IMR-90 (cell line): ENCODE results near the gene HDGFL3. TPM values are rescaled to one million over a fixed set of nuclear protein-coding genes. Genes with fewer than 3 reads are reported as not detected.

Source experiments
- ATAC-seq: fragments of 200-7000 bp; cut with Tn5 transposase; 2 replicates; pipeline ENCODE4 v1.9.1; 2020; ENCODE audit warnings: low read depth, mild to moderate bottlenecking, moderate library complexity
- BruUV-seq: library from RNA; stranded (reverse); fragments of 400-500 nt; replicated peaks from 2 replicates; lab custom pipeline; 2021; lab: Mats Ljungman, UMichigan
- CTCF ChIA-PET: fragments of 300-600 bp; formaldehyde crosslinking; extraction: SDS; loops from one replicate; lab custom pipeline; 2021; ENCODE audit warnings: antibody characterized with exemption; lab: Yijun Ruan, JAX
- POLR2A ChIA-PET: fragments of 300-600 bp; sonication (Branson Sonifier 250); formaldehyde crosslinking; loops from one replicate; lab custom pipeline; 2022; ENCODE audit warnings: antibody characterized with exemption; ENCODE audit not compliant: unreplicated experiment; lab: Charles Lee
- DNase-seq: peaks from one replicate; pipeline ENCODE4 v3.0.0; 2013
- H2AFZ ChIP-seq: replicated peaks from 2 replicates; pipeline ENCODE3; 2013; ENCODE audit warnings: low read length, mild to moderate bottlenecking; ENCODE audit not compliant: poor library complexity
- H2AK5ac ChIP-seq: 2 replicates; pipeline ENCODE4 v1.6.1; 2013; ENCODE audit warnings: low read depth, low read length, inconsistent platforms
- H2AK9ac ChIP-seq: replicated peaks from 2 replicates; pipeline ENCODE3; 2013; ENCODE audit warnings: mild to moderate bottlenecking, low read depth, low read length, moderate library complexity; ENCODE audit not compliant: poor library complexity
- H2BK120ac ChIP-seq: 2 replicates; pipeline ENCODE4 v1.6.1; 2013; ENCODE audit warnings: low read depth, low read length, inconsistent platforms
- H2BK15ac ChIP-seq: 3 replicates; pipeline ENCODE4 v1.6.1; 2013; ENCODE audit warnings: low read depth, low read length, inconsistent platforms
- H2BK20ac ChIP-seq: 2 replicates; pipeline ENCODE4 v1.6.1; 2013; ENCODE audit warnings: low read depth, mild to moderate bottlenecking, inconsistent platforms, low read length, moderate library complexity
- H2BK5ac ChIP-seq: 2 replicates; pipeline ENCODE4 v1.6.1; 2013; ENCODE audit warnings: mild to moderate bottlenecking, low read depth, low read length, inconsistent platforms; ENCODE audit not compliant: poor library complexity, severe bottlenecking
- H3K14ac ChIP-seq: replicated peaks from 2 replicates; pipeline ENCODE4 v1.6.1; 2013; ENCODE audit warnings: low read depth, low read length, inconsistent platforms
- H3K18ac ChIP-seq: 2 replicates; pipeline ENCODE4 v1.6.1; 2013; ENCODE audit warnings: low read depth, low read length, control low read depth
- H3K23ac ChIP-seq: 2 replicates; pipeline ENCODE4 v1.6.1; 2013; ENCODE audit warnings: low read depth, low read length, inconsistent platforms
- H3K27ac ChIP-seq: 2 replicates; pipeline ENCODE4 v1.5.1; 2013; ENCODE audit warnings: mild to moderate bottlenecking, control low read depth, low read length; ENCODE audit not compliant: insufficient read depth
- H3K27me3 ChIP-seq: 2 replicates; pipeline ENCODE4 v1.6.1; 2013; ENCODE audit warnings: low read length; ENCODE audit not compliant: control insufficient read depth, insufficient read depth
- H3K36me3 ChIP-seq: 2 replicates; pipeline ENCODE4 v1.6.1; 2013; ENCODE audit warnings: low read length, mixed read lengths; ENCODE audit not compliant: control insufficient read depth, insufficient read depth
- H3K4ac ChIP-seq: 2 replicates; pipeline ENCODE4 v1.6.1; 2013; ENCODE audit warnings: low read depth, low read length, inconsistent platforms
- H3K4me1 ChIP-seq: 2 replicates; pipeline ENCODE4 v1.6.1; 2013; ENCODE audit warnings: low read length, mixed read lengths; ENCODE audit not compliant: control insufficient read depth, insufficient read depth
- H3K4me2 ChIP-seq: 2 replicates; pipeline ENCODE4 v1.6.1; 2013; ENCODE audit warnings: low read depth, mild to moderate bottlenecking, control low read depth, low read length, moderate library complexity
- H3K4me3 ChIP-seq: 2 replicates; pipeline ENCODE4 v1.5.1; 2013; ENCODE audit warnings: low read depth, mild to moderate bottlenecking, control low read depth, low read length, moderate library complexity; ENCODE audit not compliant: insufficient read depth
- H3K56ac ChIP-seq: 2 replicates; pipeline ENCODE4 v1.6.1; 2013; ENCODE audit warnings: low read length, inconsistent platforms; ENCODE audit not compliant: insufficient read depth; ENCODE audit errors: extremely low read depth
- H3K79me1 ChIP-seq, 2 experiments: 2 replicates each; pipeline ENCODE4 v1.6.1; 2013; ENCODE audit warnings: low read length in 2 of 2, inconsistent platforms in 1 of 2, low read depth in 1 of 2
- H3K9ac ChIP-seq: 2 replicates; pipeline ENCODE4 v1.6.1; 2013; ENCODE audit warnings: low read depth, low read length, control low read depth
- H3K9me1 ChIP-seq: 2 replicates; pipeline ENCODE4 v1.6.1; 2013; ENCODE audit warnings: low read length, inconsistent platforms; ENCODE audit not compliant: insufficient read depth
- H3K9me3 ChIP-seq: 2 replicates; pipeline ENCODE4 v1.6.1; 2013; ENCODE audit warnings: low read length; ENCODE audit not compliant: control insufficient read depth, insufficient read depth
- H4K20me1 ChIP-seq: 2 replicates; pipeline ENCODE4 v1.6.1; 2013; ENCODE audit warnings: low read length, inconsistent platforms; ENCODE audit not compliant: insufficient read depth
- H4K5ac ChIP-seq: 2 replicates; pipeline ENCODE4 v1.6.1; 2013; ENCODE audit warnings: mild to moderate bottlenecking, low read depth, low read length, control low read depth
- H4K8ac ChIP-seq, 2 experiments: 2 replicates each; pipeline ENCODE4 v1.6.1; 2013; ENCODE audit warnings: low read depth in 2 of 2, low read length in 2 of 2, control low read depth in 1 of 2, inconsistent platforms in 1 of 2
- H4K91ac ChIP-seq: 2 replicates; pipeline ENCODE4 v1.6.1; 2013; ENCODE audit warnings: low read depth, low read length, inconsistent platforms; ENCODE audit not compliant: insufficient read depth
- BHLHE40 ChIP-seq: fragments of 150-350 bp; IDR thresholded peaks from 2 replicates; pipeline ENCODE4 v1.6.1; 2016; ENCODE audit warnings: mild to moderate bottlenecking, low read depth, low read length
- CEBPB ChIP-seq: IDR thresholded peaks from 2 replicates; pipeline ENCODE4 v1.6.1; 2012; ENCODE audit warnings: low read depth, low read length, improper control_type of control experiment
- CHD1 ChIP-seq: IDR thresholded peaks from 2 replicates; pipeline ENCODE4 v1.6.1; 2012; ENCODE audit warnings: low read depth, low read length, improper control_type of control experiment
- FOS ChIP-seq: fragments of 150-350 bp; IDR thresholded peaks from 2 replicates; pipeline ENCODE4 v1.6.1; 2016; ENCODE audit warnings: low read depth, low read length
- MAFK ChIP-seq: IDR thresholded peaks from 2 replicates; pipeline ENCODE4 v1.6.1; 2012; ENCODE audit warnings: low read depth, low read length, improper control_type of control experiment
- MAZ ChIP-seq: IDR thresholded peaks from 2 replicates; pipeline ENCODE4 v1.6.1; 2012; ENCODE audit warnings: low read depth, mild to moderate bottlenecking, low read length, improper control_type of control experiment, moderate library complexity, borderline replicate concordance
- POLR2A ChIP-seq: IDR thresholded peaks from 2 replicates; pipeline ENCODE4 v1.6.1; 2012; ENCODE audit warnings: mild to moderate bottlenecking, low read depth, low read length
- RAD21 ChIP-seq: IDR thresholded peaks from 2 replicates; pipeline ENCODE4 v1.6.1; 2012; ENCODE audit warnings: low read length, improper control_type of control experiment
- dilution Hi-C: fragments of 300-500 bp; cut with HindIII; formaldehyde crosslinking; loops from one replicate; pipeline ENCODE4 v1.14.3; 2018; ENCODE audit warnings: low sequenced_read_pairs; ENCODE audit not compliant: unreplicated experiment
- in situ Hi-C: fragments of 300-500 bp; cut with MboI; formaldehyde crosslinking; loops from 3 replicates; pipeline ENCODE4 v1.14.3; 2019; ENCODE audit warnings: low sequenced_read_pairs, inconsistent platforms, mixed read lengths
- intact Hi-C: fragments of 100-400 bp; cut with micrococcal nuclease; formaldehyde crosslinking; loops from 2 replicates; pipeline ENCODE4 v1.10.0; 2022
- polyA plus RNA-seq, 3 experiments: library from polyadenylated mRNA; depleted of rRNA; stranded (reverse); fragments of >200 nt; gene quantifications; 2 replicates each; pipeline ENCODE4 v1.2.3, GENCODE V29; 2012; ENCODE audit warnings: low replicate concordance in 1 of 3
- total RNA-seq: library from RNA; depleted of rRNA; stranded (reverse); fragments of >200 nt; gene quantifications from 2 replicates; pipeline ENCODE4 v1.2.3, GENCODE V29; 2012

The HDGFL3 gene
- total and polyA plus RNA-seq, 2 of the 4 experiments (the other 2 are of a cell fraction) = 9.5 to 18.1 TPM

DNA sequence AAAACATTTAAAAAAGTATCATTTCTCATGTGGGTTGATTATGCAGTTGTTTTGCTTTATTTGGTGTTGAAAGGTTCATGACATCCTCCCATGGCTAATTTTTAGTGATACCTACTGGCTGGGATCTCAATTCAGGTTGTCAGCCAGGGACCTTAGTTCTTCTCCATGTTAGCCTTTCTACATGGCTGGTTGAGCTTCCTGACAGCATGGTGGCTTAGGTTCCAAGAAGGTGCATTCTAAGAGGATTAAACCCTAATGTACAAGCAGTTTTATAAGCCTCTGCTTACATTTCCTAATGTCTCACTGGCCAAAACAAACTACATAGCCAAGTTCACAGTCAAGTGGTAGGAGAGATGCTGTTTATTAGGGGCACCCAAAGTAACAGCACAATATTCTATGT lies 109.5 kb downstream of the HDGFL3 start:
- Histone ChIP-seq H2BK20ac (no peak overlapping the region), H3K9me1 (no peaks in the 10 kb centered on the region), H4K20me1 (no peaks in the 10 kb centered on the region), H3K9me3 (peaks cover 5% of the 10 kb centered on the region), H3K23ac (no peak overlapping the region), H2BK5ac (no peak overlapping the region), H3K18ac (no peak overlapping the region), H3K56ac (no peak overlapping the region), H3K14ac (no peak overlapping the region), H3K27ac (no peak overlapping the region), H2AFZ (no peak overlapping the region), H3K4me3 (no peak overlapping the region), H2BK15ac (no peak overlapping the region), H3K4ac (no peak overlapping the region), H3K4me2 (no peak overlapping the region), H2BK120ac (no peak overlapping the region), H3K79me1 (no peaks in the 10 kb centered on the region), H2AK5ac (no peak overlapping the region), H4K91ac (no peak overlapping the region), H3K4me1 (no peaks in the 10 kb centered on the region), H3K9ac (no peak overlapping the region), H3K36me3 (no peaks in the 10 kb centered on the region), H3K27me3 (peaks cover 22% of the 10 kb centered on the region), H2AK9ac (no peak overlapping the region), H4K8ac (no peak overlapping the region), H4K5ac (no peak overlapping the region)
- dilution Hi-C loops = no loop called here
- DNase-seq (no peak), ATAC-seq (no peak)
- intact Hi-C loops = no loop called here
- ChIA-PET POLR2A (no interaction called here), CTCF (no interaction called here)
- in situ Hi-C loops = no loop called here
- TF ChIP-seq BHLHE40 (no peak), CEBPB (no peak), MAFK (no peak), FOS (no peak), POLR2A (no peak), MAZ (no peak), RAD21 (no peak), CHD1 (no peak)
- no TSS peak for BruUV-seq
